ENCODE measurements around the gene PROK1.

Gene PROK1

DNA sequence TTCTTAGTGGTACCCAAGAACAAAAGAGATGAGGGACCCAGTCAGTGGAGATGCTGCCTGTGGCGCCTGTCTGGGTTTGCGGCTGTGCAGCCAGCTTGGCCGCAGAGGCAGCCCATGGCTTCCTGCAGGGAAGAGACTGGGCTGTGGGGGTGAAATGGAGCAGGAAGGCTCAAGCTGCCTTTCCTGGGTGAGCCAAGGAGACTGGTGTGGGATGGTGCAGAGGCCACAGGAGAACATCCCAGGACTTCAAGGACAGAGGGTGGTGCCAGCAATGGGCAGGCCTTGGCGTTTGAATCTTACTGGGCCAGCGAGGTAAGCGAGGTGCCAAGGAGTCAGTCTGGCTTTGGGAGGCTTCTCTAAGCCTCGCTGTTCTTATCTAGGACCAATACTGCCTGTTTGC is 41.6 kb downstream of the PROK1 start:
- TF ChIP-seq, protein P1, sequence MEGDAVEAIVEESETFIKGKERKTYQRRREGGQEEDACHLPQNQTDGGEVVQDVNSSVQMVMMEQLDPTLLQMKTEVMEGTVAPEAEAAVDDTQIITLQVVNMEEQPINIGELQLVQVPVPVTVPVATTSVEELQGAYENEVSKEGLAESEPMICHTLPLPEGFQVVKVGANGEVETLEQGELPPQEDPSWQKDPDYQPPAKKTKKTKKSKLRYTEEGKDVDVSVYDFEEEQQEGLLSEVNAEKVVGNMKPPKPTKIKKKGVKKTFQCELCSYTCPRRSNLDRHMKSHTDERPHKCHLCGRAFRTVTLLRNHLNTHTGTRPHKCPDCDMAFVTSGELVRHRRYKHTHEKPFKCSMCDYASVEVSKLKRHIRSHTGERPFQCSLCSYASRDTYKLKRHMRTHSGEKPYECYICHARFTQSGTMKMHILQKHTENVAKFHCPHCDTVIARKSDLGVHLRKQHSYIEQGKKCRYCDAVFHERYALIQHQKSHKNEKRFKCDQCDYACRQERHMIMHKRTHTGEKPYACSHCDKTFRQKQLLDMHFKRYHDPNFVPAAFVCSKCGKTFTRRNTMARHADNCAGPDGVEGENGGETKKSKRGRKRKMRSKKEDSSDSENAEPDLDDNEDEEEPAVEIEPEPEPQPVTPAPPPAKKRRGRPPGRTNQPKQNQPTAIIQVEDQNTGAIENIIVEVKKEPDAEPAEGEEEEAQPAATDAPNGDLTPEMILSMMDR (IDR thresholded peaks at IDR 0.05; ENCODE audit: insufficient read depth, low read depth, low read length, missing control alignments): no peak
- no peak for DNase-seq (ENCODE audit: low read depth)
- H3K4me3 ChIP-seq (ENCODE audit: low read length): no peak overlapping the region

- TF ChIP-seq, protein P1 (IDR thresholded peaks at IDR 0.05; ENCODE audit: insufficient read depth, low read depth, low read length, missing control alignments): no peak
- H3K4me3 ChIP-seq (ENCODE audit: low read length): no peak overlapping the region
- DNase-seq (ENCODE audit: low read depth): no peak
Measured at GRCh38 chr1:110493059-110493699, 42.2 kb downstream of the PROK1 start.

GRCh38 chr1:110494036-110494435 is 43.1 kb downstream of the PROK1 start:
- TF ChIP-seq, protein P1 (IDR thresholded peaks at IDR 0.05; ENCODE audit: insufficient read depth, low read depth, low read length, missing control alignments): no peak
- no peak for DNase-seq (ENCODE audit: low read depth)
- H3K4me3 ChIP-seq (ENCODE audit: low read length): no peak overlapping the region

DNA sequence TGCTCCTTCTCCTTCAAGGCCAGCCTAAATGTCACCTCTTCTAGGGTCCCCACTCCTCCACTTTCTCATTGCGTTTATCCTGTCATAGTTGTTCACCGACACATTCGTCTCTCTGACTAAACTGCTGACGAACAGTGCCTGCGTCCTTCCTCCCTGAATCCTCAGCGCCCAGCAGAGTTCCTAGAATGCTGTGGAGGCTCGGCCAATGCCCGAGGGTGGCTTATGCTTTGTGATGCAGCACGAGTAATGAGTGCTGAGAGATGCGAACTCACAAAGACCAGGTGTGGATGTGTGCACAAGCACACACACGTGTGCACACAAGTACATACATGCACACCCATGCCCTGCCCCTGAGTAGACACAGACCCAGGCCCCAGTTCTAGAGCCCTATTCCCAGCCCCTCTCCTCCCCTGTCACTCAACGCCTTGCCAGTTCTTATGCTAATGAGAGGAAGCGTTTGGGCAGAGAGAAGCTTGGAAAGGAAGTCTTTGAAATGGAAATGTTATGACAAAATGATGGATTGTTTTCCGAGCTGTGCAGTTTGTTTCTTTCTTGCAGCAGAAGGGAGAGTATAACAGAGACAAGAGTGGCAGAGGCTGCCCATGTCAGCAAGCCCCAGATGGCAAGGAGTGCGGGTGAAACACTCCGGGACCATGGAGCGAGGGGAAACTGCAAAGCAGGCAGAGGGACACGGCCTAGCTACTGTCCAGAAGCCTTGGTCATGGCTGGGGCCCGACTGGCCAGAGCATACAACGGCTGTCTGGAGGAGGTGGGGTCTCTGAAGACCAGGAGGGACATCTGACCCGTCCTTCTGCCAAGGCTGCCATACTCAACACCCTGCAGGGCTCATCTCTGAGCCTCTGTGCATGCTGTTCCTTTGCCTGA is 43.8 kb downstream of the PROK1 start:
- no peak overlapping the region for H3K4me3 ChIP-seq (ENCODE audit: low read length)
- TF ChIP-seq, protein P1 (IDR thresholded peaks at IDR 0.05; ENCODE audit: insufficient read depth, low read depth, low read length, missing control alignments): no peak
- DNase-seq (ENCODE audit: low read depth): peak; percentile 58

DNA sequence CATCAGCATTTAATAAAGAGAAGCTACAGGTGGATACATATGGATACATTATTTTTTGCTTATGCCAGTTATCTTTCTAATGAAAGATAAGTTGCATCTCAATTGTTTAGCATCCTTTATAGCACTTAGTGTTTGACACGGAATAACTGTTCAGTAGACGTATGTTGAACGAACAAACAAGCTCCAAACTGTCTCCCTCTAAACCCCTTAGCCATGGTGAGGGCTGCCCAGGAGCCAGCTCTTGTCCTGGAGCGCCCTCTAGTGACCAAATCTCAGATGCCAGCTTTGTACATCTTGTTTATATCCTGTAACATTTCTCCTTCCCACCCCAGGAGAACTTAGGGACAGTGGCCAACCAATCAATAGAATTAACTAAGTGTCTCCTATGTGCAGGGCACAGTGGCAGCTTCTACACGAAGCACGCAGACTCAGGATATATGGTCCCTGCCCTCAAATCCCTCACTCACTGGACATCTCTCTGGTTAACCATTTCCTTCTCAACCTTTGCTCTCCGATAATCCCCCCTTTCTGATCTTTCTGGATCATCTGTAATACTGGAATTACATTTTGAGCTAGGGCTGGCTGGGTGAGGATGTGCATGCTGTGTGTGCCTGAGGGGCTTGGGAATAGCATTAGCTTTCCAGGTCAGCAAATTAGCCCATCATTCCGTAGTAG is 45.1 kb downstream of the PROK1 start:
- TF ChIP-seq, protein P1 (IDR thresholded peaks at IDR 0.05; ENCODE audit: insufficient read depth, low read depth, low read length, missing control alignments): peak; percentile 95
- peak; percentile 77 for DNase-seq (ENCODE audit: low read depth)
- no peak overlapping the region for H3K4me3 ChIP-seq (ENCODE audit: low read length)

- TF ChIP-seq, protein P1 (IDR thresholded peaks at IDR 0.05; ENCODE audit: insufficient read depth, low read depth, low read length, missing control alignments): no peak
- H3K4me3 ChIP-seq (ENCODE audit: low read length): no peak overlapping the region
- DNase-seq (ENCODE audit: low read depth): no peak
Measured at GRCh38 chr1:110498270-110498669, 47.3 kb downstream of the PROK1 start.

All from epithelial cell of esophagus (primary cell).